GM12872 (cell line): ENCODE results near the gene RFX5.

Experiments used
- TF ChIP-seq, protein P1 (sequence below): IDR thresholded peaks from 3 replicates; pipeline ENCODE4 v1.5.1; 2011; ENCODE audit warnings: low read depth, mild to moderate bottlenecking, low read length, moderate library complexity; ENCODE audit not compliant: insufficient read depth

RFX5 gene

DNA sequence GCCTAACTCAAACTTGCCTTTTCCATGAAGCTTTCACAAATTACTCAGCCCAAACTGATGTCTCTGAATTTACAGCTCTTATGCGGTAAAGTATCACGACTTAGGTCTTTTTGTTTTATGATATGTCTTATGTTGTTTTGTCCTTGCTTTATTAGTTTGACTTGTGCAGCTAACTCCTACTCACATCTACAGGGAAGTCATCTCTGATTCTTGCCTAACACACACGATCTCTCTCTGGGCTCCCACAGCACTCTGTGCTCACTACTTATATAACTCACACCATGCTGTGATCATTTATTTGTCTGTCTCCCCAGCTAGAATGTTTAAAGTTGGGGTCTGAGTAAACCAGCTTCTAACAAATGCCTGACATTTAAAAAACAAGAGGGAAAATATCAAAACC lies 10.5 kb downstream of the RFX5 start:
- TF ChIP-seq, protein P1, sequence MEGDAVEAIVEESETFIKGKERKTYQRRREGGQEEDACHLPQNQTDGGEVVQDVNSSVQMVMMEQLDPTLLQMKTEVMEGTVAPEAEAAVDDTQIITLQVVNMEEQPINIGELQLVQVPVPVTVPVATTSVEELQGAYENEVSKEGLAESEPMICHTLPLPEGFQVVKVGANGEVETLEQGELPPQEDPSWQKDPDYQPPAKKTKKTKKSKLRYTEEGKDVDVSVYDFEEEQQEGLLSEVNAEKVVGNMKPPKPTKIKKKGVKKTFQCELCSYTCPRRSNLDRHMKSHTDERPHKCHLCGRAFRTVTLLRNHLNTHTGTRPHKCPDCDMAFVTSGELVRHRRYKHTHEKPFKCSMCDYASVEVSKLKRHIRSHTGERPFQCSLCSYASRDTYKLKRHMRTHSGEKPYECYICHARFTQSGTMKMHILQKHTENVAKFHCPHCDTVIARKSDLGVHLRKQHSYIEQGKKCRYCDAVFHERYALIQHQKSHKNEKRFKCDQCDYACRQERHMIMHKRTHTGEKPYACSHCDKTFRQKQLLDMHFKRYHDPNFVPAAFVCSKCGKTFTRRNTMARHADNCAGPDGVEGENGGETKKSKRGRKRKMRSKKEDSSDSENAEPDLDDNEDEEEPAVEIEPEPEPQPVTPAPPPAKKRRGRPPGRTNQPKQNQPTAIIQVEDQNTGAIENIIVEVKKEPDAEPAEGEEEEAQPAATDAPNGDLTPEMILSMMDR: no peak

DNA sequence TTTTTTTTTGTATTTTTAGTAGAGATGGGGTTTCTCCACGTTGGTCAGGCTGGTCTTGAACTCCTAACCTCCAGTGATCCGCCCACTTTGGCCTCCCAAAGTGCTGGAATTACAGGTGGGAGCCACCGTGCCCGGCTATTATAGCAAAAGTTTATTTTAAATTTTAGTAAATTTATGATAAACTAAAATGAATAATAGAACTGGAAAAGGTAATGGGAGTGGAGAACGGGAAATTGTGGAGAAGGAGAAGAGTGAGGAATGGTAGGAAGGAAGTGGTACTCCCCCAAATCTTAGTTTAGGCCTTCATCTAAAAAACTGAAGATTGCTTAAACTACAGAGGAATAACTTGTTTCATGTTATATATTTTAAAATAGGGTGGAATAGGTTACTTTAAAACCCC lies 12.2 kb downstream of the RFX5 start:
- TF ChIP-seq, protein P1: no peak

DNA sequence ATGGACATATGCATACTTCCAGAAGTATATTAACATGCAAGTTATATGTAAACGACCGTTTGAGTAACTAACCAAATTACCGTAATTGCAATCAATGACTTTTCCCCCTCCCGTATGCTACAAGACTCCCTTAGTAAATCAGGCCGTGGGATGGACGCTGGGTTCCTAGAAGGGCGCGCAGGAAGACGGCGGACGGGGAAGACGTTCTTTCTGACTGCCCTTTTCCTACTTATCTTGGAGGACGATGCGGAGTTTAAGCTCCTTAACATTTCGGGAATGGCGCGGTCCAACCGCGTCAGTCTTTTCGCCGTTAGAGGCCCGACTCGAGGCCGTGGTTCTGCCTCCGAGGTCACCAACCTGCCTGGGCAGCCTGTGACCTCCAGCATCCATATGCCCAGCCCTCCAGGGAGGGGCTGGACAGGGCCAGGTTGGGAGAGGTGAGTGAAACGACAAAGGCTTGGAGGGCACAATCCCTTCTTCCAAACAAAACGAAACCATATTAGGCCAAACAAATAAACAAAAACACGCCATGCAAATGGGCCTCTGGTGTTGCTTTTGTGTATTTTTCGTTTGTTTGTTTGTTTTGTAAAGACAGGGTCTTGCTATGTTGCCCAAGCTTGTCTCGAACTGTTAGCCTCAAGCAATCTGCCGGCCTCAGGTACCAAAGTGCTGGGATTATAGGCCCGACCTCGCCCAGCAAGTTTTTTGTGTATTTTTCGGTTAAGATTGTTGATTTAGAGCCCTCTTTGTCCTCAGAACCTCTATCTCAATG lies 19.0 kb downstream of the RFX5 start:
- TF ChIP-seq, protein P1: no peak

DNA sequence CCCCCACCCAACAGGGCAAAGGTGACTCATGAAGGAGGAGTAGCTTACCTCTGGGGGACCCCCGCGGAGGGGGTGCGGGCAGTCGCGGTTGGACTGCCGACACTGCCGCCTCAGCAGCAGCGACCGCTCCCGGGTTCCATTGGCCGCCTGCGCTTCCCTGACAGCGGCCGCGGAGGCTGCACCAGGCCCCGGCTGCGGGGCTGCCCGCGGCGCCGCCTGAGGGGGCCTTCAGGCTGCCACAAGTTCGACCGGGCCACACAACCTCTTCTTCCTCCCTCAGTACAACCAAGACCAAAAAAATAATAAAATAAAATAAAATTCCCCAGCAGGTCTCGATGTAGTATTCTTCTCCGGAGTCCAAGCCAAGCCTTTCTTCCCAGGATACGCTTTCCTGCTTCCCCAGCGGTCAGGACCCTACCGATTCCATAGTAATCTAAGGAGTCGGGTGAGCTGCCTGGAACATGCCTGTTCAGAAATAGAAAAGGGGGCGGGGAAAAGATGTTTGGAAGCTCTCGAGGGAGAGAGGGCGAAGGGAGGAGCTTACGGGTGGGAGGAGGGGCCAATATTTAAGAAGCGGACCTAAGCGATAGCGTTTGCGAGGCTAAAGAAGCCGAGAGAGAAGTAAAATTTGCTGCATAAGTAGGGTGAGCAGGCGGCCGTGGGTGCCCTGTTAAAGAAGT lies 19.7 kb downstream of the RFX5 start, which contains the start of gene PI4KB:
PI4KB (minus strand) TSS at position 194 of the 680 bp plus-strand sequence. CDS start 10,935 bp downstream, outside the sequence.
- TF ChIP-seq, protein P1: no peak

DNA sequence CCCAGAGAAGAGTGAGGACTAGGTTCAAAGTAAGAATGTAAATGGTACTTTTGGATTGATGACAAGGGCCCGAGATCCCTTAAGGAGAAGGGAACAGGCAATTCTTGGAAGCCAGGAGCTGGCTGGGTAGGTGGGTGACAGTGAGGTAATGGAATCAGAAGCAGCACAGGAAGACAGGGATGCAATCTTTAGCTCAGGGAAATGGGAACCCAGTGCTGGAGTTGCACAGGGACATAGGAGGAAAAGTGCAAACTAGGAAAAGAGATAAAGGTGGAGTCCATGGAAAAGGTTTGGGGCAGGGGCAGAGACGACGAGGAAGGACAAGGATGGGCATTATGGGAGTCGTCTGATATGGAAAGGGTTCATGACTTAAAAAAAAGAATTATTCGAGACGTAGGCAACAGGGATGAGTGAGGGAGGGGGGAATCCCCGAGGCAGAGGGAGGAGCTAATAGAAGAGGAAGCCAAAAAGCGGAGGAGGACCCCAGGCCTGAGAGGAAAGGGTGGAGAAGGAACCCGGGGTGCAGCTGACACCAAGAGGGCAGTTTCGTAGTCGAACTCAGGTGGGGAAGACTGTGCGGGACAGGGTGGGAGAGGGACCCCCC lies 20.3 kb downstream of the RFX5 start:
- TF ChIP-seq, protein P1: no peak

DNA sequence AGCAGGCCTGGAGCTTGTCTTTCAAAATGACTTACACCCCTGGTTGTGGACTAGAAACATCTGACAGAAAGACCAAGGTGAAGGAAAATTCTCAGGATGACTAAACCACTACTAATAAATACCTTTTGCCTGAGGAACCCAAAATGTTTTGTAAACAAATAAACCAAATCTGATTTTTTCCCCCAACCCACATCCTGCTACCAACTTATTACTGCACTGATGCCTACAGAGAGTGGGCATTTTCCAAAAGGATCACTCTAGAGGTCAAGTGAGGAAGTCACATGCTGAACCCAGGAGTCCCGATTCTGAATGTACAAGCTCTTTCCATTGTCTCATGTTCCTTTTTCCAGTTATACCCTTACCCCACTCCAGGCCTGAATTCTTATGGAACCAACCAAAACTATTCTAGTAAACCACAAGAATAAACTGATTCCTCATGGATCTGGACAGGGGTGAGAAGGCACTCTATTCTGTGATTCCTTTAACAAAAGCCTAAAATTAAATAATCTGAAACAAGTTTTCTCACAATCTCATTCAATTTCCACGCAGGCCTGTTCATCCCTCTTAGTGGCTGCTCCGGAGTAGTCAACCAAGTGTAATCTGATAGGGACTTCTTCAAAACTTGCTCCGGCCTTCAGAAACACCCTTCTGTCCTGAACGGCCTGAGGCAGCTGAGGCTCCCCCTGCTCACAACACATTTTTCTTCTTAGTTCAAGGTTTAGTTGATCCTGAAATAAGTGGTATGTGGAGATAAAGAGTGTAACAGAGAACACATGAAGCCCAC lies 21.2 kb downstream of the RFX5 start:
- TF ChIP-seq, protein P1: 0 out of 3 replicates have a peak, but pooled peaks have one; percentile 2
